ENCODE measurements around the gene SULT1C2.

DNA sequence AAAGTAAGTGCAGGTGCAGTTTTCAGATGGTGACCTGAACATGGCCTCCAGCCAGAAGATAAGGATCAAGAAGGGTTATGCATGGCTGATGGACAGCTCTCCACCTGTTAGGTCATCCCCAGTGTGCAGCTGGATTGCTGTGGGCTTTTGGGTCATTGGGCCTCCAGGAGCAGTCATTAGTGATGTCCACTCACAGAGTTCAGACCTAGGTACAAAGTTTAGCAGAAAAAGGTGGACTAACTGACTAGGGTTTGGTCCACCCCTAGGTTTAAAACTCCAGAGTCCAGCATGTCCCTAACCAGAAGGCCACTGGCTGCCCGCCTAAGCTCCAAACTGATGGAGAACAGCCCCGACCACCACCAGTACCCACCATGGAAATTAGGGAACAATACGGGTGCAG, 18.3 kb upstream of the SULT1C2 start:
- TF ChIP-seq NCOR1 (IDR thresholded peaks at IDR 0.05; ENCODE audit: borderline replicate concordance, low read length) (no peak), CBFB (CRISPR knock-in tag; IDR thresholded peaks at IDR 0.05) (no peak), NR2F6 (IDR thresholded peaks at IDR 0.05) (no peak), NR2F6 (CRISPR knock-in tag; IDR thresholded peaks at IDR 0.05) (no peak), RXRA (CRISPR knock-in tag; IDR thresholded peaks at IDR 0.05) (no peak)
